D721Med (cell line): Measurements from ENCODE around the gene SMO.

Experiments
- DNase-seq: peaks from one replicate; pipeline ENCODE4 v3.0.0; 2011; ENCODE audit warnings: low spot score; ENCODE audit not compliant: insufficient read length
- FAIRE-seq: peaks from 2 replicates; lab custom pipeline; 2011; peaks lifted over from hg19 to GRCh38; lab: Jason Lieb, UNC
- TF ChIP-seq, protein P1 (sequence below): IDR thresholded peaks from 2 replicates; pipeline ENCODE4 v1.5.1; 2012; ENCODE audit warnings: mild to moderate bottlenecking, control low read depth; ENCODE audit not compliant: insufficient read depth; ENCODE audit errors: missing control alignments

Gene SMO

DNA sequence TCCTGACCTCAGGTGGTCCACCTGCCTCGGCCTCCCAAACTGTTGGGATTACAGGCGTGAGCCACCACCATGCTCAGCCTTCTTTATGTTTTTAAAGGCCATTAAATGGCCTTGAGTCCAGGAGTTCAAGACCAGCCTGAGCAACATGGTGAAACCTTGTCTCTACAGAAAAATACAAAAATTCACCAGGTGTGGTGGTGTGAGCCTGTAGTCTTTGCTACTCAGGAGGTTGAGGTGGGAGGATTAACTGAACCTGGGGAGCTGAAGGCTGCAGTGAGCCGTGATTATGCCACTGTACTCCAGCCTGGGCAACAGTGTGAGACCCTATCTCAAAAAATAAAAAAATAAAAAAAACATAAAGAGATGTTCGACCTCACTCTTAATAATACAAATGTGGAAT, 11.0 kb downstream of the SMO start:
- FAIRE-seq (no peak), DNase-seq (no peak)
- TF ChIP-seq, protein P1, sequence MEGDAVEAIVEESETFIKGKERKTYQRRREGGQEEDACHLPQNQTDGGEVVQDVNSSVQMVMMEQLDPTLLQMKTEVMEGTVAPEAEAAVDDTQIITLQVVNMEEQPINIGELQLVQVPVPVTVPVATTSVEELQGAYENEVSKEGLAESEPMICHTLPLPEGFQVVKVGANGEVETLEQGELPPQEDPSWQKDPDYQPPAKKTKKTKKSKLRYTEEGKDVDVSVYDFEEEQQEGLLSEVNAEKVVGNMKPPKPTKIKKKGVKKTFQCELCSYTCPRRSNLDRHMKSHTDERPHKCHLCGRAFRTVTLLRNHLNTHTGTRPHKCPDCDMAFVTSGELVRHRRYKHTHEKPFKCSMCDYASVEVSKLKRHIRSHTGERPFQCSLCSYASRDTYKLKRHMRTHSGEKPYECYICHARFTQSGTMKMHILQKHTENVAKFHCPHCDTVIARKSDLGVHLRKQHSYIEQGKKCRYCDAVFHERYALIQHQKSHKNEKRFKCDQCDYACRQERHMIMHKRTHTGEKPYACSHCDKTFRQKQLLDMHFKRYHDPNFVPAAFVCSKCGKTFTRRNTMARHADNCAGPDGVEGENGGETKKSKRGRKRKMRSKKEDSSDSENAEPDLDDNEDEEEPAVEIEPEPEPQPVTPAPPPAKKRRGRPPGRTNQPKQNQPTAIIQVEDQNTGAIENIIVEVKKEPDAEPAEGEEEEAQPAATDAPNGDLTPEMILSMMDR, result no peak

DNA sequence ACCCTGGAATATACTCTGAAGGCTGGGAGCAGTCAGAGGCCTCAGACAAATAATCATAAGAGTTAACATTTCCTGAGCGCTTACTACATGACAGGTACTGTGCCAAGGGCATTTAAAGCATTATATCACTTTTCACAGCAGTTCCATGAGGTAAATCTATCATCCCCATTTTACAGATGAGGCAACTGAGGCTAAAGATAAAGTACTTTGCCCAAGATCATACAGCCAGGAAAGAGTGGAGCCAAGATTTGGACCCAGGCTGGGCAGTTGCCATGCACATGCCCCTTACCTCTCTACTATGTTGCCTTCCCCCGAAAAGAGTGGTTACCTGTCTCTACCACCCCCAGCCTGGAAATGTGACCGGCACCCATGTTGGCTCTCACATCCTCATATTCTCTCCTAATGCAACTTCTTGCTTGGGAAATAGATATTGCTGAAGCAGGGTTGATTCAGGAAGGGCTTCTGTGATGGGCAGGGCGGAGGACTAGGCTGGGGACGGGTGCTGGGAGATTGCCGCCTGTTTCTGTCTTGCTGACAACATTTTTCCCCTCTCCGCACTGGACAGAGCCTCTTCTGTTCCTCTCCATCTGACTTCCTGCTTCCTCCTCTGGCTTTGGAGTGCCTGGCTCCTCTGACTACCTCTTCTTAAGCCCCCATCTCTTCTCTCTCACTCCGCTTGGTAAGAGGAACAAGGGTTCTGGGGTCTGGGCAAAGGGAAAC, 13.8 kb downstream of the SMO start:
- no peak for DNase-seq
- TF ChIP-seq, protein P1, result no peak
- FAIRE-seq, result no peak

DNA sequence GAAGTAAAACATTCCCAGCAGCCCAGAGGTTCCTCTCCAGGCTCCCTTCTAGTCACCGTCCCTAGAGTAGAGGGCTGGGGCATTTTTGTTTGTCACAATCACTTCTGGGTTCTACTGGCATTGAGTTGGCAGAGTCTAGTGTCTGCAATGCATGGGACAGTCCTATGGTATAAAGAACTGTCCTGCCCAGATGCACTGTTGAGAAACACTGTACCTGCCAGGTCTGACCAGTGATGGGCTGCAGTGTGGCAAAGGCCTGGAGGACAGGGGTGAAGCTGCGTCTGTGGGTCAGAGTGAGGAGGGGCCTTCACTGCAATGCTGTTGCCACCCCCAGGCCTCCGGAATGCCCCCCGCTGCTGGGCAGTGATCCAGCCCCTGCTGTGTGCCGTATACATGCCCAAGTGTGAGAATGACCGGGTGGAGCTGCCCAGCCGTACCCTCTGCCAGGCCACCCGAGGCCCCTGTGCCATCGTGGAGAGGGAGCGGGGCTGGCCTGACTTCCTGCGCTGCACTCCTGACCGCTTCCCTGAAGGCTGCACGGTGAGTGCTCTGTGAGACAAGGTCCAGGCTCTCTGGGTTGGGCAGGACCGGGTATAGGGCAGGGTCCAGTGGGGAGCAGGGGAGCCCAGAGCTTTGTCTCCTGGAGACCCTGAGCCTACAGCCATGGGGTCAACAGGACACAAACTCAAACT, 14.8 kb downstream of the SMO start:
- TF ChIP-seq, protein P1, result no peak
- FAIRE-seq (no peak), DNase-seq (no peak)

DNA sequence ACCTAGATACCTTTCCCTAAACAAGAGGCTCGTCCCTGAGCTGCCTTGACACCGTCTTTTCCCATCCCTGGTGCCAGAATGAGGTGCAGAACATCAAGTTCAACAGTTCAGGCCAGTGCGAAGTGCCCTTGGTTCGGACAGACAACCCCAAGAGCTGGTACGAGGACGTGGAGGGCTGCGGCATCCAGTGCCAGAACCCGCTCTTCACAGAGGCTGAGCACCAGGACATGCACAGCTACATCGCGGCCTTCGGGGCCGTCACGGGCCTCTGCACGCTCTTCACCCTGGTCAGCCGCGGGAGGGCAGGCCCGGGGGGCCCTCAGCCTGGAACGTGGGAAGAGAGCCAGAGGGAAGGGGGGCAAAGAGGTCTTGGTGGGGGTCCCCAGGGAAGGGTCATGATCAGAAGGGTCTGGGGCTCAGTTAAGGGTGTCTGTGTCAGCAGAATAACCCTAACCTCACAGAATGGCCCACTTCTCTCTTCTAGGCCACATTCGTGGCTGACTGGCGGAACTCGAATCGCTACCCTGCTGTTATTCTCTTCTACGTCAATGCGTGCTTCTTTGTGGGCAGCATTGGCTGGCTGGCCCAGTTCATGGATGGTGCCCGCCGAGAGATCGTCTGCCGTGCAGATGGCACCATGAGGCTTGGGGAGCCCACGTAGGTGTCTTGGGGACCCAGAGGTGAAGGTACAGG, 16.8 kb downstream of the SMO start:
- no peak for DNase-seq
- TF ChIP-seq, protein P1, result no peak
- FAIRE-seq, result no peak

DNA sequence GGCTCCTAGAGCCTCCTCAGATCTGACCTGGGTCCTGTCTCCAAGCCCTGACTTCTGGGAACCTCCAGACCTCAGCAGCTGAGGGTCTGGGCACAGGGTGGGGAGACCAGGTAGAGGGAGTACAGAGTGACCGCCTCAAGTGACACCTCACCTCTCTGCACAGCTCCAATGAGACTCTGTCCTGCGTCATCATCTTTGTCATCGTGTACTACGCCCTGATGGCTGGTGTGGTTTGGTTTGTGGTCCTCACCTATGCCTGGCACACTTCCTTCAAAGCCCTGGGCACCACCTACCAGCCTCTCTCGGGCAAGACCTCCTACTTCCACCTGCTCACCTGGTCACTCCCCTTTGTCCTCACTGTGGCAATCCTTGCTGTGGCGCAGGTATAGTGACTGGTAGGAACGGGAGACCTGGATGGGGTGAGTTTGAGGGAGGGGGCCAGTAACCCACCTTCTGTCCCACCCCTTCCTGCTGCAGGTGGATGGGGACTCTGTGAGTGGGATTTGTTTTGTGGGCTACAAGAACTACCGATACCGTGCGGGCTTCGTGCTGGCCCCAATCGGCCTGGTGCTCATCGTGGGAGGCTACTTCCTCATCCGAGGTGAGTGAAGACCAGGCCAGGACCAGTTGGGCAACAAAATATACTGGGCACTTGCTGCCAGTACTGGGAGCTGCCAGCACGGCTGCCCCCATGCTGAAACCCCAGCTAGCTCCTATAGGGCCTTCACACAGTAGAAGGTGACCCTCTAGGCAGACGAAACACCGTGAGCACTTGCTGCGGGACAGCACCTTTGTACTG, 17.8 kb downstream of the SMO start:
- FAIRE-seq (no peak), DNase-seq (no peak)
- TF ChIP-seq, protein P1, result no peak

DNA sequence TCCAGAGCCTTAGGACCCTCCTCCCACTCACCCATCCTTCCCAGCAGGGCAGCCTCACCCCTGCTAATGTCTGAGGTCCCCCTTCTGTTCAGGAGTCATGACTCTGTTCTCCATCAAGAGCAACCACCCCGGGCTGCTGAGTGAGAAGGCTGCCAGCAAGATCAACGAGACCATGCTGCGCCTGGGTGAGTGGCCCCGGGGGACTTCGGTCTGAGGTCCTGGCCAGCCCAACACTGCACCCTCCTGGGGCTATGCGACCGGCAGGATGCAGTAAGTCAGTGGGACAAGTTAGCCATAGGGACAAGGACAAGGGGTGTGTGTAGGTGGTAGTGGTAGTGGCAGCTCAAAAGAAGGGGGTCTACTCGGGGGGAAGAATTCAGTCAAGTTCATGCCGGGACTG, 20.2 kb downstream of the SMO start:
- FAIRE-seq (no peak), DNase-seq (no peak)
- TF ChIP-seq, protein P1, result no peak
